Activated T-helper 9 cell treated with anti-CD3 and anti-CD28 coated beads, Interleukin-2, amount 50 U/mL, for 16 hours (primary cell): ENCODE results near the gene MYEOV.

Source experiments
- DNase-seq: peaks from one replicate; pipeline ENCODE4 v3.0.0-alpha.2; 2020; ENCODE audit warnings: low read depth

The MYEOV gene

DNA sequence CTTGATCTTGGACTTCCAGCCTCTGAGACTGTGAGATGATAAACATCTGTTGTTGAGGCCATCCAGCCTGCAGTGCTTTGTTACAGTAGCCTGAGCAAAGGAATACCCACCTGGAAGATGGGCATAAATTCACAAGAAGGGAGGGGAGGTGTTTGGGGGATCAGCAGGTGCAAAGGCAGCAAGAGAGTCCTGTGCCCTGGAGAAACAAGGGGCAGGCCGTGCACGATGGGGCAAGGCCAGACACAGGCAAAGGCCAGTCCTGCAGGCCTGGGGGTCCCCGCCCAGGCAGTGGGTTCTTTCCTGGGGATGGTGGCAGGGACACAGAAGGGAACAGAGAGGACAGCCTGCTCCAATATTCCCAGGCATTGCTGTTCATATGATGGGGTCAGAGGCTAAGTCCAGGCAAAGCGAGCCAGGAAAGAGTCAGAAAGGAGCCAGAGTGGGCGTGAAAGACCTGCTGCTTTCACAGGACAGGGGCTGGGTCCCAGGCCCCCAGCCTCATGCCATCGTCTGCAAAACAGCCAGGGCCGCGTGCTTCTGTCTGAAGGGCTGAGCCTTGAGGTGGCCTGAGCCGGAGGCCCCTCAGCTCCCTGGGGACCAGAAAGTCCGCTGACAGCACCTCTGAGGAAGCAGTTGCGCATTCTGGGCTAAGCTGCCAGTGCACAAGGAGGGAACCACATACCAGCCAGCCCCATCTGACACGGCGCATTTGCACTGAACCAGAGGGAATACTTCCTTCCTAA, 48.8 kb downstream of the MYEOV start:
- DNase-seq = no peak

- DNase-seq = no peak
These were observed 49.7 kb downstream of the MYEOV start for GRCh38 chr11:69343401-69344321.

GRCh38 chr11:69344570-69345145, 50.7 kb downstream of the MYEOV start:
- no peak for DNase-seq
